NCI-H69 (cell line): ENCODE measurements around the gene MICU1.
"Not testable (repeated sequence)": the region's sequence is repeated elsewhere in the genome, so short reads cannot be mapped to it uniquely, and the experiment has no call there.

ENCODE experiments used
- DNase-seq: peaks from one replicate; lab custom pipeline; 2025; lab: John Stamatoyannopoulos, UW

The MICU1 gene

GRCh38 chr10:72328045-72328828 lies 297.6 kb downstream of the MICU1 start:
- DNase-seq = peak; percentile 70

DNA sequence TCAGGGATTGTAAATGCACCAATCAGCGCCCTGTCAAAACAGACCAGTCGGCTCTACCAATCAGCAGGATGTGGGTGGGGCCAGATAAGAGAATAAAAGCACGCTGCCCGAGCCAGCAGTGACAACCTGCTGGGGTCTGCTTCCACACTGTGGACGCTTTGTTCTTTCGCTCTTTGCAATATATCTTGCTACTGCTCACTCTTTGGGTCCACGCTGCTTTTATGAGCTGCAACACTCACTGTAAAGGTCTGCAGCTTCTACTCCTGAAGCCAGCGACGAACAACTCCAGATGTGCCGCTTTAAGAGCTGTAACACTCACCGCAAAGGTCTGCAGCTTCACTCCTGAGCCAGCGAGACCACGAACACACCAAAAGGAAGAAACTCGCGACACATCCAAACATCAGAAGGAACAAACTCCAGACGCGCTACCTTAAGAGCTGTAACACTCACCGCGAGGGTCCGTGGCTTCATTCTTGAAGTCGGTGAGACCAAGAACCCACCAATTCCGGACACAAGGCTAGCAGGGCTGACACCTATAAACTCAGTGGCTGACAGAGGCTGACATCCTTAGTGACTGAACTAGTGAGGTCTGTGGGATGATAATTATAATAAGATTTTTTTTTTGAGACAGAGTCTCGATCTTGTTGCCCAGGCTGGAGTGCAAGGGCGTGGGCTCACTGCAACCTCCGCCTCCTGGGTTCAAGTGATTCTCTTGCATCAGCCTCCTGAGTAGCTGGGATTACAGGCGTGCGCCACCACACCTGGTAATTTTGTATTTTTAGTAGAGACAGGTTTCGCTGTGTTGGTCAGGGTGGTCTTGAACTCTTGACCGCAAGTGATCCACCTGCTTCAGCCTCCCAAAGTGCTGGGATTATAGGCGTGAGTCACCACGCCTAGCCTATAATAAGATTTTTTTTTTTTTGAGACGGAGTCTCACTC lies 298.9 kb downstream of the MICU1 start:
- DNase-seq = not testable (repeated sequence)

GRCh38 chr10:72325243-72326175 lies 300.4 kb downstream of the MICU1 start:
- DNase-seq = peak; percentile 94

DNA sequence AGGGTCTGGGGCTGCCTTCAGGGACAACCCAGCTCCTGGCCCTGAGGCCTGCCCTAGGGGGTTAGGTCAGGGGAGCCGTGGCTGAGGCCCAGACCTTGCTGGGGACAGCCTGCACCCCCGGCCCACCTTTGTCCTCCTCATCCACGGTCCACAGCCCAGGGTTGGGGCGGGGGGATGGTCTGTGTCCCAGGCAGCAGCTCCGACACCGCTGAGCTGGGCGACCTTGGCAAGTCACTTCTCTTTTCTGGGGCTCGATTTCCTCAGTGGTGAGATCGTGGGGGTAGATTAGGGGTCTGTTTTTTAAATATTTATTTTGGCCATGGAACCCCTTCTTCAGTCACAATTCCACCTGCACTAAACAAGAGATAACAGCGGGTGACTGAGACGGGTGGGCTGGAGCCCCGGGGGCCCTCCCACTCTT lies 302.1 kb downstream of the MICU1 start:
- DNase-seq = no peak

- no peak for DNase-seq
Observed at GRCh38 chr10:72323108-72323749, 302.6 kb downstream of the MICU1 start.

DNA sequence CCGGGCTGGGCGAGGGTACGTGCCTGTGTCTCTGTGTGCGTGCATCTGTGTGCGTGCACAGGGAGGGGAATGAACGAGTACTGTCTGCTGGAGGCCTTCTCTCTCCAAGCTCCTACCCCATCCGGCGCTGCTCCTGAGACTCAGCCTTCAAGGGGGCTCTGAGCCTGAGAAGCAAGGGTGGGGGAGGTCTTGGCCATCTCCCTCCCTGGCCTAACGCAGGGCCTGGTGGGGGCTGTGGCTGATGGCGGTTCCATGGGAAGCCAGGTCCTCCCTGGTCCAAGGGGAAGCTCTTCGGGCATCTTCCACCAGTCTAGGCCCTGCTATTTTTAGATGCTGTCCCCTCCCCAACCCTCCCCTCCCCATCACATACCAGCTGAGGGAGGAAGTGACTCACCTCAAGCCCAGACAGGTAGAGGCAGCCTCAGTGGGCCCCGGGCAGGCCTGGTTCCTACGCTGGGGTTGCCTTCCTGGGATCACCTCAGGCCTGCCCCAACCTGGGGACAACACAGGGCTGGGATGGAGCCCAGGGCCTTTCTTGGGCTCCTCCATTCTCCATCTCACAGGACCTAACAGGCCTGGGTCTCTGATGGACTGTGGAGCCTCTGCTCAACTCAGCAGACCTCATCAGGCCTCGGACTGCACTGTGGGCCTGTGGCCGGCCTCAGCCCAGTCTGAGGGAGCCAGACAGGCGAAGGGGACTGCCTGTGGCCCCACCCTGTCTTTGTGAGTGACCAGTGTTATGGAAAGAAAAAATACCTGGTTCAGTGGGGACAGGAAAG lies 303.4 kb downstream of the MICU1 start:
- no peak for DNase-seq

DNA sequence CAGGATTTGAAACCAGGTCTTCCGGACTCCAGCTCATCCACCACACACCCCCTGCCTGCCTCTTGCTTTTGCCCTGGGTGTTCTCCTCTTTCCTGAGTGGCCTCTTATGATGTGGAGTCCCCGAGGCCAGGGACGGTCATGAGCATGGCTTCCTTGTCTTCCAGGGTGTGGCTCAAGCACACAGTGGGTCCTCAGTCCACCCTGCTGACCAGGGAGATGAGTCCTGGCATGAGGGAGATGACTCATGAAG lies 303.9 kb downstream of the MICU1 start:
- no peak for DNase-seq

DNA sequence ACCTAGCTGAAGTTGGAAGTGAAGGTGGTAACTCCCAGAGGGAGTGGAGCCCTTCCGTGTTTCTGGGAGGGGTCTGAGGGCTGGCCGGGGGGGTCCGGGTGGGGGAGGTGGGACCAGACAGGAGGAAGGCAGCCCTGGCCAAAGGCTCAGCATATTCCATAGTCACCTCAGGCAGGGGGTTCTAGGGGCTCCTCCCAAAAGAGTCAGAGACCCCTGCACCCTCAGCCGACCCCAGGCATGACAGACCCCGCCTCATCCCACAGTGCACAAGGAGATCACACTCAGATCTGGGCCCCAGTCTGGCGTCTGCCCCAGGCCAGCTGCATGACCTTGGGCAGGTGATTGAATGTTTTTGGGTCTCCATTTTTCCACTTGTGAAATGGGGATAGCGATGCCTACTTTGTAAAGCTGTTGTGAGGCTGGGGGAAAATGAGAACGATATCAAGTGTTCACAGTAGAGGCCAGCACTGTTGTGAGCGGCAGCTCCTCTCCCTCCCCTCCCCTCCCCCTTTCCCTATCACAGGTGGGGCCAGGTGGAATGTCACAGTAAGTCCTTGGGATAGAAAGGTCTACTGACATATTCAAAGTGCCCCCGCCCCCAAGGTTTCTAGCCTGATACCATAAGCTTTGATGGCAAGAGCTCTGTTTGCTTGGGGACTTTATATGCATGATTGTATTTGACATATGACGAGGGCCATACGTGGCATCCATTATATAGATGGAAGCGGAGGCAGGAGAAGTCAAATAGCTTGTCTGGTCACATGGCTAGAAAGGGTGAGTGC lies 304.4 kb downstream of the MICU1 start:
- peak; percentile 29 for DNase-seq

GRCh38 chr10:72320676-72321247 lies 305.1 kb downstream of the MICU1 start:
- DNase-seq = peak; percentile 96

DNA sequence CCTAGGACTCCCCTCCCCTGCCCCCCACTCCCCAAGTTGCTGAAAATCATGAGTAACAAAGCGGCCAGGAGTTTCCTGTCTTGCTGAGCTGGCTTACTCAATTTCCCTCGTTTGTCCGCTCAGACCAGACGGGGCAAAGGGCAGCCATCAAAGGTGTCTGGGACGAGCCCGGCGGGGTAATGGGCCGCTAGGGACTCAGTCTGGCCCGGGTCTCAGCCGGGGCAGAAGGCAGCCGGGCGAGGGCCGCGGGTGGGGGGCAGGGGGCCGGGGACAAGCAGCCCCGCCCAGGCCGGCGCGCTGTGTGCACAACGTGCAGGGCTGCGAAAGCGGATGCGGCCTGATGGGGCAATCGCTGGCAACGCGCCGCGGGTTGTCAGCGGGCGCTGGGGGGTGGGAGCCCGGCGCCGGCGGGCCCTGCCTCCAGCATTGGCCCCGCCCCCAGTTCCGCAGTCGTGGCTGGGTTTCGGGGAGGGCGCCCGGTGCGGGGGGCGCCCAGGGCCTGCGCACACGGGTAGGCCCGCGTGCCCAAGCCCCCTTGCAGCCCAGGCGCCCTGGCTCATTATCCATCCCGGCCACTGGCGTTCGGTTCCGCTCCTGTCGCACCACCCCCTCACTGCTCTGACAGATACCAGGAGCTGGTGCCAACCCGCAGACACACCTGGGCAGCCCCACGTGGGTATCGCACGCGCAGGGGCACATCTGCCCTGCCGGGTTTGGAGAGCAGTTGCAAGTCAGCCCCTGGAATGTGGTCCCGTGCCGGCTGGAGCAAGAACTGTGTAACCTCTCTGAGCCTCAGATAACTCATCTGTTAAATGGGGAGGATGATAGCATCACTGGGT lies 306.2 kb downstream of the MICU1 start:
- peak; percentile 91 for DNase-seq

- DNase-seq = no peak
Observed at GRCh38 chr10:72318418-72319262, 307.2 kb downstream of the MICU1 start.
